ENCODE results near the gene CLEC12A.

DNA sequence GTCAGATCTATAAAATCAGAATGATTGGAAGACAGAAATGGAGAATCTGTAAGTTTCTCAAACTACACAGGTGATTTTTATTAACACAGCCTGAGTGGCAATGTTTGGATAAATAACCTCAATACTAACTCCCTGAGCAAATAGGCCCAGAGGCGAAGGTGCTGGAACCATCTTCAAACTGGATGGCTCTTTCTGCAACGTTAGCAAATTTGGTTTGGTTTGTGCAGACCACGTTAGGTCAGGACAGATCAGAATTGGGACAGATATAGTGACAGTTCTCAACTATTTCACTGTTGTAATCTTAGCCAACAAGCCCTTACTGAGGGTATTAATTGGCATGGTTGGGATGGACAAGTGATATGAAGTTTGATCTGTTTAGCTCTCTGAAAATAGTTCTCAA lies 50.1 kb downstream of the CLEC12A start:
- TF ChIP-seq POLR2A (IDR thresholded peaks at IDR 0.05), result no peak
- TF ChIP-seq, protein P1, sequence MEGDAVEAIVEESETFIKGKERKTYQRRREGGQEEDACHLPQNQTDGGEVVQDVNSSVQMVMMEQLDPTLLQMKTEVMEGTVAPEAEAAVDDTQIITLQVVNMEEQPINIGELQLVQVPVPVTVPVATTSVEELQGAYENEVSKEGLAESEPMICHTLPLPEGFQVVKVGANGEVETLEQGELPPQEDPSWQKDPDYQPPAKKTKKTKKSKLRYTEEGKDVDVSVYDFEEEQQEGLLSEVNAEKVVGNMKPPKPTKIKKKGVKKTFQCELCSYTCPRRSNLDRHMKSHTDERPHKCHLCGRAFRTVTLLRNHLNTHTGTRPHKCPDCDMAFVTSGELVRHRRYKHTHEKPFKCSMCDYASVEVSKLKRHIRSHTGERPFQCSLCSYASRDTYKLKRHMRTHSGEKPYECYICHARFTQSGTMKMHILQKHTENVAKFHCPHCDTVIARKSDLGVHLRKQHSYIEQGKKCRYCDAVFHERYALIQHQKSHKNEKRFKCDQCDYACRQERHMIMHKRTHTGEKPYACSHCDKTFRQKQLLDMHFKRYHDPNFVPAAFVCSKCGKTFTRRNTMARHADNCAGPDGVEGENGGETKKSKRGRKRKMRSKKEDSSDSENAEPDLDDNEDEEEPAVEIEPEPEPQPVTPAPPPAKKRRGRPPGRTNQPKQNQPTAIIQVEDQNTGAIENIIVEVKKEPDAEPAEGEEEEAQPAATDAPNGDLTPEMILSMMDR (IDR thresholded peaks at IDR 0.05), result no peak
